Hypothalamus (tissue), 51 donors: ENCODE results near the gene RAD51B.

Experiments used
- DNase-seq, 51 donors: peaks; one replicate each; lab custom pipeline; 2025; lab: John Stamatoyannopoulos, UW

RAD51B gene

GRCh38 chr14:68584786-68585185 is 765.2 kb downstream of the RAD51B start:
- DNase-seq, result no peak

- peak in 24 of 51 donors; percentile 13 to 65 (median 31) for DNase-seq
Observed at GRCh38 chr14:68585690-68586089, 766.1 kb downstream of the RAD51B start.

- no peak for DNase-seq
Observed at GRCh38 chr14:68586896-68587751, 767.5 kb downstream of the RAD51B start.

- DNase-seq, result no peak
Observed at GRCh38 chr14:68587931-68588330, 768.4 kb downstream of the RAD51B start.

GRCh38 chr14:68589447-68590200 is 770.0 kb downstream of the RAD51B start:
- DNase-seq, result no peak

GRCh38 chr14:68590201-68590522 is 770.6 kb downstream of the RAD51B start:
- DNase-seq, result no peak

GRCh38 chr14:68591786-68592185 is 772.2 kb downstream of the RAD51B start:
- DNase-seq, result no peak

- DNase-seq, result no peak
Observed at GRCh38 chr14:68592948-68593556, 773.5 kb downstream of the RAD51B start.

- no peak for DNase-seq
Observed at GRCh38 chr14:68593806-68594536, 774.4 kb downstream of the RAD51B start.

GRCh38 chr14:68594737-68595380 is 775.3 kb downstream of the RAD51B start:
- no peak for DNase-seq

- no peak for DNase-seq
Observed at GRCh38 chr14:68596211-68596610, 776.6 kb downstream of the RAD51B start.

GRCh38 chr14:68596701-68597100 is 777.1 kb downstream of the RAD51B start:
- DNase-seq, result no peak

GRCh38 chr14:68598089-68598488 is 778.5 kb downstream of the RAD51B start:
- no peak for DNase-seq

GRCh38 chr14:68598621-68599447 is 779.3 kb downstream of the RAD51B start:
- DNase-seq, result peak in 29 of 51 donors; percentile 6 to 67 (median 32)

- DNase-seq, result peak in 4 of 51 donors; percentile 7 to 22 (median 16)
Observed at GRCh38 chr14:68599896-68600610, 780.5 kb downstream of the RAD51B start.

GRCh38 chr14:68602507-68602906 is 782.9 kb downstream of the RAD51B start:
- DNase-seq, result no peak

- DNase-seq, result no peak
Observed at GRCh38 chr14:68603533-68604360, 784.2 kb downstream of the RAD51B start.

- no peak for DNase-seq
Observed at GRCh38 chr14:68604361-68604730, 784.8 kb downstream of the RAD51B start.
